Cerebellar nuclear complex (tissue), 1 donor: ENCODE measurements around the gene VIPR2.
"Not testable (repeated sequence)": the region's sequence is repeated elsewhere in the genome, so short reads cannot be mapped to it uniquely, and the experiment has no call there.

Experiments
- DNase-seq, 2 experiments: peaks; one replicate each; lab custom pipeline; 2025; lab: John Stamatoyannopoulos, UW

The VIPR2 gene

GRCh38 chr7:159138508-159138907, 6.2 kb downstream of the VIPR2 start:
- DNase-seq = no peak

GRCh38 chr7:159137906-159138305, 6.8 kb downstream of the VIPR2 start:
- DNase-seq = no peak

GRCh38 chr7:159136846-159137245, 7.8 kb downstream of the VIPR2 start:
- no peak for DNase-seq

- DNase-seq = no peak
Observed at GRCh38 chr7:159136442-159136841, 8.2 kb downstream of the VIPR2 start.

GRCh38 chr7:159136013-159136412, 8.7 kb downstream of the VIPR2 start:
- DNase-seq = no peak

GRCh38 chr7:159132670-159133443, 11.8 kb downstream of the VIPR2 start:
- DNase-seq = not testable (repeated sequence)

GRCh38 chr7:159130820-159131219, 13.8 kb downstream of the VIPR2 start:
- DNase-seq = no peak

- DNase-seq = no peak
Observed at GRCh38 chr7:159130199-159130775, 14.4 kb downstream of the VIPR2 start.

- DNase-seq = no peak
Observed at GRCh38 chr7:159128767-159129166, 15.9 kb downstream of the VIPR2 start.

- DNase-seq = no peak
Observed at GRCh38 chr7:159127691-159128642, 16.7 kb downstream of the VIPR2 start.

- DNase-seq = no peak
Observed at GRCh38 chr7:159126311-159127260, 18.1 kb downstream of the VIPR2 start.

- no peak for DNase-seq
Observed at GRCh38 chr7:159125955-159126270, 18.8 kb downstream of the VIPR2 start.

- DNase-seq = no peak
Observed at GRCh38 chr7:159125104-159125954, 19.3 kb downstream of the VIPR2 start.

- not testable (repeated sequence) for DNase-seq
Observed at GRCh38 chr7:159123793-159124192, 20.9 kb downstream of the VIPR2 start.

- not testable (repeated sequence) for DNase-seq
Observed at GRCh38 chr7:159123294-159123693, 21.4 kb downstream of the VIPR2 start.

GRCh38 chr7:159122276-159122675, 22.4 kb downstream of the VIPR2 start:
- DNase-seq = no peak

- no peak for DNase-seq
Observed at GRCh38 chr7:159121476-159121875, 23.2 kb downstream of the VIPR2 start.

- DNase-seq = no peak
Observed at GRCh38 chr7:159121068-159121467, 23.6 kb downstream of the VIPR2 start.

GRCh38 chr7:159120540-159120919, 24.1 kb downstream of the VIPR2 start:
- DNase-seq = no peak

- DNase-seq = no peak
Observed at GRCh38 chr7:159119851-159120539, 24.7 kb downstream of the VIPR2 start.
